Bronchial epithelial cell (primary cell): ENCODE measurements around the gene KCNJ6. TPM values are rescaled to one million over a fixed set of nuclear protein-coding genes. Genes with fewer than 3 reads are reported as not detected.

ENCODE experiments used
- DNase-seq: peaks from one replicate; pipeline ENCODE4 v3.0.0-alpha.2; 2010; ENCODE audit warnings: low read depth
- FAIRE-seq: peaks from 2 replicates; lab custom pipeline; 2011; peaks lifted over from hg19 to GRCh38; lab: Jason Lieb, UNC
- H3K27me3 ChIP-seq: 2 replicates; pipeline ENCODE4 v1.5.1; 2011; ENCODE audit warnings: low read length; ENCODE audit not compliant: control insufficient read depth, insufficient read depth
- H3K36me3 ChIP-seq: 2 replicates; pipeline ENCODE4 v1.5.1; 2011; ENCODE audit warnings: low read length; ENCODE audit not compliant: control insufficient read depth, insufficient read depth
- H3K4me3 ChIP-seq: 2 replicates; pipeline ENCODE4 v1.5.1; 2011; ENCODE audit warnings: mild to moderate bottlenecking, low read depth, low read length, control low read depth
- CTCF ChIP-seq: IDR thresholded peaks from 2 replicates; pipeline ENCODE4 v1.5.1; 2011; ENCODE audit warnings: mild to moderate bottlenecking, moderate library complexity, low read length, control low read depth, inconsistent platforms; ENCODE audit not compliant: insufficient read depth, severe bottlenecking
- total RNA-seq: library from RNA; depleted of rRNA; stranded (reverse); fragments of >200 nt; gene quantifications from 2 replicates; pipeline ENCODE4 v1.2.1, GENCODE V29; 2014

KCNJ6 gene
- not detected in 2 replicates for total RNA-seq

- no peak for FAIRE-seq
- no peak for DNase-seq
- Histone ChIP-seq H3K36me3 (no peaks in the 10 kb centered on the region), H3K27me3 (peaks cover 18% of the 10 kb centered on the region), H3K4me3 (no peak within 1 kb of the TSS)
- peak; percentile 51 for TF ChIP-seq CTCF
Observed at GRCh38 chr21:37916310-37917051, at the start of gene KCNJ6. Gene KCNJ6 (minus strand): TSS chr21:37916457. CDS start chr21:37840682, 75,775 bp downstream.

- TF ChIP-seq CTCF, result no peak
- Histone ChIP-seq H3K4me3 (no peak overlapping the region), H3K27me3 (no peaks in the 10 kb centered on the region), H3K36me3 (no peaks in the 10 kb centered on the region)
- FAIRE-seq (no peak), DNase-seq (no peak)
Observed at GRCh38 chr21:37965088-37965805, 49.0 kb upstream of the KCNJ6 start.

- DNase-seq, result no peak
- no peaks in the 10 kb centered on the region for H3K27me3 ChIP-seq
- no peak for TF ChIP-seq CTCF
- H3K4me3 ChIP-seq, result no peak overlapping the region
- no peak for FAIRE-seq
- H3K36me3 ChIP-seq, result no peaks in the 10 kb centered on the region
Observed at GRCh38 chr21:37958537-37958936, 42.3 kb upstream of the KCNJ6 start.

GRCh38 chr21:37956772-37957171 is 40.5 kb upstream of the KCNJ6 start:
- Histone ChIP-seq H3K36me3 (no peaks in the 10 kb centered on the region), H3K4me3 (no peak overlapping the region), H3K27me3 (no peaks in the 10 kb centered on the region)
- DNase-seq, result no peak
- no peak for FAIRE-seq
- no peak for TF ChIP-seq CTCF

- FAIRE-seq (no peak), DNase-seq (no peak)
- no peaks in the 10 kb centered on the region for H3K36me3 ChIP-seq
- H3K27me3 ChIP-seq, result no peaks in the 10 kb centered on the region
- no peak overlapping the region for H3K4me3 ChIP-seq
- no peak for TF ChIP-seq CTCF
Observed at GRCh38 chr21:37945036-37945435, 28.8 kb upstream of the KCNJ6 start.
